NCI-H2029 (cell line): ENCODE measurements around the gene REC114.

Experiments
- DNase-seq: peaks from one replicate; lab custom pipeline; 2025; lab: John Stamatoyannopoulos, UW

Gene REC114

DNA sequence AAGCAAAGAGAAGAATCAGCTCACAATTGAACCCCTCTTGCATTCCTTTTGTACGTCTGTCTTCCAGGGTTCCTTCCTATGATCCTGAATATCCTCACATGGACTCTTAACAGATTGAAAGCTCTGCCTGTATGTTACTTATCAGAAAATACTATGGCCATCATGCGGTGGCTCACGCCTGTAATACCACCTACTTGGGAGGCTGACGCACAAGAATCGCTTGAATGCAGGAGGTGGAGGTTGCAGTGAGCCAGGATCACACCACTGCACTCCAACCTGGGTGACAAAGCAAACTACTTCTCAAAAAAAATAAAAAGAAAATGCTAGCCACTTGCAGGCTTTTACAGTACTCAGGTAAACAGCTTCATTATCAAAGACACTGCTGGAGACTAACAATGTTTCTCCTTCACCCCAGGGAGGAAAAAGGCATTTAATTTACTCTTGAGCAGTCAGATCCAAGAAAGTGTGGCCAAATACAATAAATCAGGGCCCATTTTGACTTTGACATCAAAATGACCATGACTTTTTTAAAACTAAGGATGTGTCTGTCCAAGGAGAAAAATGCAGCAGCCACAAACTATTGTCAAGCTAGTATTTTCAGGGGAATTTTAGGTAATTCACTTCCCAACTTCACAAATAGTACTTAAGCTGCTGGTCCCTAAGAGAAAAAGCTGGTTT is 162.9 kb downstream of the REC114 start:
- DNase-seq: no peak

DNA sequence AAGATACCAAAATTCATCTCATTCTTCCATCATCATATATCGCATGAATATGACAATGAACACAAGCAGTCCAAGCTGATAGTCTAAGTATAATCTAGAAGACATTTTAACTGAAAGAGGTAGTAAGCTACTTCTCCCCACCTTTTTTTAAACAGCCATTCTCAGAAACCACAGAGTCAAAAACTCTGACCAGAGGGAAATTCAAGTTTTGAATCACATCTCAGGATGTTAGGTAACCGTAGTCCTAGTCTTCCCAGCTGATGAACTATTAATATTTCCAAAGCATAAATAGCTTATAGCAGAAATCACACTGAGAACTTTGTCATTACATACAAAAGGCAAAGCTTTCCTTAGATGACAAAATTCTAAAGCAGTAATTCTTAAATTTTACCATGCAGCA is 164.4 kb downstream of the REC114 start:
- no peak for DNase-seq

DNA sequence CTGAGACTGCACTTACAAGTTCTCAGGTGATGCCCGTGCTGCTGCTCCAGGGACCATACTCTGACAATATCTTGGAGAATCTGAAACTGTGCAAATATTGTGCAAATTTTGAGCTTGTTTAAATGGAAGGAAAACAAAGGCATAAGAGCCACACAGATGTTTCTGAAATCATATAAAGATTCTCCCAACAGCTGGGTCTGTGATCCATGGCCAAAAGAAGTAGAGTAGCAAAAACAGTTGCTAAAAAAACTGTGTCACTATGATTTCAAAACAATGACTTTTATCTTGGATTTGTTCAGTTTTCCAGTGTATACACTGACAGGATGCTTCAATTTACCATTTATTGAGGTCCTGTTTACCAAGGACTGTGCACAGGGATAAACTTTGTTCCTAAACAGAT is 164.9 kb downstream of the REC114 start:
- no peak for DNase-seq

GRCh38 chr15:73608475-73608874 is 165.5 kb downstream of the REC114 start:
- DNase-seq: no peak

- DNase-seq: no peak
These were observed 166.0 kb downstream of the REC114 start for GRCh38 chr15:73608941-73609340.
